H1 (cell line): ENCODE data around the gene ASB3. TPM values are rescaled to one million over a fixed set of nuclear protein-coding genes. Genes with fewer than 3 reads are reported as not detected.

Experiments
- CTCF ChIA-PET: fragments of 300-600 bp; sonication (Branson Sonifier 250); formaldehyde crosslinking; loops from one replicate; lab custom pipeline; 2021; ENCODE audit not compliant: partially characterized antibody; lab: Charles Lee
- POLR2A ChIA-PET: fragments of 300-600 bp; sonication (Branson Sonifier 250); formaldehyde crosslinking; loops from one replicate; lab custom pipeline; 2021; ENCODE audit warnings: inconsistent platforms; ENCODE audit not compliant: partially characterized antibody; lab: Charles Lee
- DNase-seq, 2 experiments: peaks; one replicate each; pipeline versions ENCODE4 v3.0.0 to v3.0.0-alpha.2; 2010 to 2022; ENCODE audit warnings: low spot score in 2 of 2, low read depth in 1 of 2, mixed read lengths in 1 of 2
- FAIRE-seq: peaks from 2 replicates; lab custom pipeline; 2011; peaks lifted over from hg19 to GRCh38; lab: Jason Lieb, UNC
- H2AFZ ChIP-seq: 2 replicates; pipeline ENCODE4 v1.8.1; 2012; ENCODE audit warnings: low read length, inconsistent platforms
- H2AK5ac ChIP-seq: 2 replicates; pipeline ENCODE4 v1.6.1; 2013; ENCODE audit warnings: low read depth, low read length
- H2BK120ac ChIP-seq: replicated peaks from 2 replicates; pipeline ENCODE3; 2013; ENCODE audit warnings: low read depth, low read length, inconsistent platforms
- H2BK12ac ChIP-seq: 2 replicates; pipeline ENCODE4 v1.6.1; 2013; ENCODE audit warnings: low read depth, low read length
- H2BK15ac ChIP-seq: 2 replicates; pipeline ENCODE4 v1.6.1; 2013; ENCODE audit warnings: low read length
- H2BK20ac ChIP-seq: 2 replicates; pipeline ENCODE4 v1.6.1; 2013; ENCODE audit warnings: low read length
- H2BK5ac ChIP-seq: 2 replicates; pipeline ENCODE4 v1.6.1; 2013; ENCODE audit warnings: low read depth, low read length
- H3K14ac ChIP-seq: 2 replicates; pipeline ENCODE4 v1.6.1; 2013; ENCODE audit warnings: inconsistent platforms; ENCODE audit not compliant: insufficient read length
- H3K18ac ChIP-seq: 2 replicates; pipeline ENCODE4 v1.6.1; 2013; ENCODE audit warnings: low read length; ENCODE audit errors: extremely low read depth
- H3K23ac ChIP-seq: 2 replicates; pipeline ENCODE4 v1.6.1; 2013; ENCODE audit warnings: inconsistent platforms; ENCODE audit not compliant: insufficient read length
- H3K23me2 ChIP-seq: 2 replicates; pipeline ENCODE4 v1.6.1; 2013; ENCODE audit warnings: low read depth, low read length
- H3K27ac ChIP-seq: 2 replicates; pipeline ENCODE4 v1.6.1; 2011; ENCODE audit warnings: low read depth, low read length, inconsistent platforms
- H3K27me3 ChIP-seq, 4 experiments: replicated peaks in 1 of 4; 1 replicate in 1 of 4; 2 replicates in 3 of 4; pipeline versions ENCODE4 v1.6.1 to v1.8.1; 2011 to 2013; ENCODE audit warnings: low read length in 3 of 4, mild to moderate bottlenecking in 3 of 4, inconsistent platforms in 2 of 4, mixed read lengths in 2 of 4, moderate library complexity in 1 of 4; ENCODE audit not compliant: control insufficient read depth in 3 of 4, insufficient read depth in 3 of 4; ENCODE audit errors: extremely low read depth in 1 of 4
- H3K36me3 ChIP-seq, 4 experiments: 2 replicates each; pipeline versions ENCODE4 v1.6.1 to v1.8.1; 2011 to 2013; ENCODE audit warnings: mild to moderate bottlenecking in 4 of 4, low read length in 3 of 4, moderate library complexity in 2 of 4, control low read depth in 1 of 4, inconsistent platforms in 1 of 4; ENCODE audit not compliant: insufficient read depth in 4 of 4, control insufficient read depth in 2 of 4
- H3K4ac ChIP-seq: replicated peaks from 2 replicates; pipeline ENCODE3; 2013; ENCODE audit warnings: low read length, low read depth, mixed read lengths, inconsistent platforms; ENCODE audit not compliant: insufficient read length
- H3K4me1 ChIP-seq, 4 experiments: replicated peaks in 1 of 4; 1 replicate in 1 of 4; 2 replicates in 3 of 4; pipeline versions ENCODE4 v1.6.1 to v1.8.1; 2011 to 2013; ENCODE audit warnings: low read length in 3 of 4, inconsistent platforms in 2 of 4, mixed read lengths in 1 of 4; ENCODE audit not compliant: insufficient read depth in 4 of 4, control insufficient read depth in 3 of 4
- H3K4me2 ChIP-seq, 2 experiments: 2 replicates each; pipeline versions ENCODE4 v1.6.1 to v1.8.1; 2011 to 2013; ENCODE audit warnings: low read depth in 2 of 2, low read length in 2 of 2, control low read depth in 1 of 2, inconsistent platforms in 1 of 2, mild to moderate bottlenecking in 1 of 2; ENCODE audit not compliant: insufficient read depth in 1 of 2
- H3K4me3 ChIP-seq, 4 experiments: fragments of 200-600, 300-600 bp in 1 of 4; sonication (generic), shearing (Covaris generic), sonication (Bioruptor Twin) in 1 of 4; 2 replicates each; pipeline versions ENCODE4 v1.5.1 to v1.8.1; 2011 to 2016; ENCODE audit warnings: low read length in 4 of 4, low read depth in 3 of 4, control low read depth in 2 of 4, inconsistent platforms in 2 of 4, mild to moderate bottlenecking in 2 of 4, mixed read lengths in 1 of 4, moderate library complexity in 1 of 4; ENCODE audit not compliant: insufficient read depth in 2 of 4; ENCODE audit errors: extremely low read depth in 1 of 4
- H3K56ac ChIP-seq: replicated peaks from 2 replicates; pipeline ENCODE3; 2013; ENCODE audit warnings: low read depth, mild to moderate bottlenecking, mixed read lengths, low read length, inconsistent platforms; ENCODE audit not compliant: insufficient read length
- H3K79me1 ChIP-seq: 2 replicates; pipeline ENCODE4 v1.6.1; 2013; ENCODE audit warnings: low read depth, low read length, control low read depth
- H3K79me2 ChIP-seq, 2 experiments: 2 replicates each; pipeline versions ENCODE4 v1.6.1 to v1.8.1; 2012 to 2013; ENCODE audit warnings: low read length in 2 of 2, mild to moderate bottlenecking in 2 of 2, inconsistent platforms in 1 of 2; ENCODE audit not compliant: insufficient read depth in 2 of 2, control insufficient read depth in 1 of 2
- H3K9ac ChIP-seq, 4 experiments: replicated peaks in 1 of 4; 1 replicate in 1 of 4; 2 replicates in 3 of 4; pipeline versions ENCODE4 v1.6.1 to v1.8.1; 2011 to 2013; ENCODE audit warnings: low read depth in 3 of 4, low read length in 3 of 4, control low read depth in 2 of 4, mild to moderate bottlenecking in 2 of 4, moderate library complexity in 2 of 4, inconsistent platforms in 1 of 4; ENCODE audit errors: extremely low read depth in 1 of 4
- H3K9me3 ChIP-seq, 2 experiments: 2 replicates each; pipeline versions ENCODE4 v1.6.1 to v1.8.1; 2012 to 2013; ENCODE audit warnings: mild to moderate bottlenecking in 2 of 2, moderate library complexity in 2 of 2, control low read depth in 1 of 2, inconsistent platforms in 1 of 2, low read depth in 1 of 2, low read length in 1 of 2, mixed read lengths in 1 of 2; ENCODE audit not compliant: insufficient read depth in 2 of 2
- H4K20me1 ChIP-seq, 2 experiments: replicated peaks in 1 of 2; 2 replicates each; pipeline versions ENCODE3 to v1.8.1; 2011 to 2013; ENCODE audit warnings: inconsistent platforms in 2 of 2, low read length in 2 of 2, mild to moderate bottlenecking in 1 of 2; ENCODE audit not compliant: insufficient read depth in 2 of 2, control insufficient read depth in 1 of 2
- H4K5ac ChIP-seq: 2 replicates; pipeline ENCODE4 v1.6.1; 2013; ENCODE audit warnings: low read length, low read depth, mixed read lengths, inconsistent platforms; ENCODE audit not compliant: insufficient read length
- H4K8ac ChIP-seq: 2 replicates; pipeline ENCODE4 v1.8.0; 2013; ENCODE audit warnings: mild to moderate bottlenecking, moderate library complexity, low read length, inconsistent platforms; ENCODE audit not compliant: insufficient read depth; ENCODE audit errors: extremely low read depth
- H4K91ac ChIP-seq: replicated peaks from 2 replicates; pipeline ENCODE3; 2013; ENCODE audit warnings: low read length, mixed read lengths, inconsistent platforms; ENCODE audit not compliant: insufficient read length
- ASH2L ChIP-seq: fragments of 200-600, 300-600 bp; sonication (generic); IDR thresholded peaks from one replicate; pipeline ENCODE4 v1.7.1; 2017; ENCODE audit warnings: low read length
- CBX8 ChIP-seq: fragments of 300-800, 300-1000 bp; sonication (generic); IDR thresholded peaks from 2 replicates; pipeline ENCODE4 v1.7.1; 2016; ENCODE audit warnings: low read depth, low read length, borderline replicate concordance
- CHD2 ChIP-seq: IDR thresholded peaks from 2 replicates; pipeline ENCODE4 v1.6.1; 2012; ENCODE audit warnings: low read length, improper control_type of control experiment
- FOSL1 ChIP-seq: IDR thresholded peaks from 2 replicates; pipeline ENCODE4 v1.6.1; 2011; ENCODE audit warnings: mild to moderate bottlenecking, low read depth, low read length, moderate library complexity; ENCODE audit not compliant: insufficient read depth
- KDM1A ChIP-seq: fragments of 200-600, 300-600 bp; sonication (generic); IDR thresholded peaks from 2 replicates; pipeline ENCODE4 v1.7.1; 2016; ENCODE audit warnings: mild to moderate bottlenecking, low read length, borderline replicate concordance
- POLR2A ChIP-seq, 2 experiments: IDR thresholded peaks; 1 replicate in 1 of 2; 2 replicates in 1 of 2; pipeline ENCODE4 v1.6.1; 2011; ENCODE audit warnings: low read depth in 2 of 2, low read length in 2 of 2, mild to moderate bottlenecking in 2 of 2; ENCODE audit errors: control extremely low read depth in 1 of 2
- RXRA ChIP-seq: IDR thresholded peaks from 2 replicates; pipeline ENCODE4 v1.6.1; 2011; ENCODE audit warnings: low read depth, mild to moderate bottlenecking, low read length, moderate library complexity; ENCODE audit not compliant: insufficient read depth
- SIRT6 ChIP-seq: IDR thresholded peaks from one replicate; pipeline ENCODE4 v1.7.1; 2012; ENCODE audit warnings: low read length, inconsistent platforms
- SP1 ChIP-seq: IDR thresholded peaks from 2 replicates; pipeline ENCODE4 v1.6.1; 2011; ENCODE audit warnings: low read depth, low read length
- TAF1 ChIP-seq: IDR thresholded peaks from 2 replicates; pipeline ENCODE4 v1.6.1; 2011; ENCODE audit warnings: mild to moderate bottlenecking, low read depth, low read length
- TCF12 ChIP-seq: IDR thresholded peaks from 2 replicates; pipeline ENCODE4 v1.6.1; 2011; ENCODE audit warnings: low read depth, mild to moderate bottlenecking, low read length
- YY1 ChIP-seq: IDR thresholded peaks from 2 replicates; pipeline ENCODE4 v1.6.1; 2011; ENCODE audit warnings: low read depth, mild to moderate bottlenecking, low read length
- ZNF274 ChIP-seq: IDR thresholded peaks from 2 replicates; pipeline ENCODE4 v1.7.0; 2012; ENCODE audit warnings: low read length, borderline replicate concordance; ENCODE audit errors: extremely low read depth
- WGBS, 2 experiments: shearing (Covaris generic) in 1 of 2; methylation state at CpG; one replicate each; pipeline versions ENCODE4 v1.1.6 to v1.1.7; 2013 to 2015; ENCODE audit warnings: low lambda C conversion rate in 2 of 2, mixed read lengths in 2 of 2, inconsistent platforms in 1 of 2, low coverage in 1 of 2, missing lambda C conversion rate in 1 of 2; ENCODE audit not compliant: insufficient replicate concordance in 2 of 2, insufficient coverage in 1 of 2, insufficient read length in 1 of 2; ENCODE audit errors: extremely low coverage in 1 of 2, missing lambda C conversion rate in 1 of 2; 5-methylcytosine and 5-hydroxymethylcytosine counted together
- polyA plus RNA-seq, 7 experiments: library from polyadenylated mRNA; depleted of rRNA in 3 of 7; stranded (reverse) in 5 of 7; unstranded in 2 of 7; fragments of >200 nt in 5 of 7; fragments of 200-250 nt in 2 of 7; gene quantifications; 1 replicate in 5 of 7; 2 replicates in 1 of 7; 4 replicates in 1 of 7; pipeline versions ENCODE4 v1.2.1 to v1.2.3, GENCODE V29; 2011 to 2013; ENCODE audit warnings: missing spikeins in 2 of 7, mixed read lengths in 2 of 7
- total RNA-seq: library from RNA; stranded (reverse); fragmentation: NEBNext Ultra II Directional; extraction: Animal tissue kit (Norgen Biotek cat#: 25700); gene quantifications from 2 replicates; pipeline ENCODE4 v1.2.1, GENCODE V29; 2021
- TF ChIP-seq, protein P1 (sequence below): IDR thresholded peaks from 2 replicates; pipeline ENCODE4 v1.6.1; 2011; ENCODE audit warnings: low read length, improper control_type of control experiment

The ASB3 gene
- total and polyA plus RNA-seq, 2 of the 8 experiments (the other 6 are each of a cell fraction or from before 2014, with no cell fraction given): 22.6 to 25.4 TPM

DNA sequence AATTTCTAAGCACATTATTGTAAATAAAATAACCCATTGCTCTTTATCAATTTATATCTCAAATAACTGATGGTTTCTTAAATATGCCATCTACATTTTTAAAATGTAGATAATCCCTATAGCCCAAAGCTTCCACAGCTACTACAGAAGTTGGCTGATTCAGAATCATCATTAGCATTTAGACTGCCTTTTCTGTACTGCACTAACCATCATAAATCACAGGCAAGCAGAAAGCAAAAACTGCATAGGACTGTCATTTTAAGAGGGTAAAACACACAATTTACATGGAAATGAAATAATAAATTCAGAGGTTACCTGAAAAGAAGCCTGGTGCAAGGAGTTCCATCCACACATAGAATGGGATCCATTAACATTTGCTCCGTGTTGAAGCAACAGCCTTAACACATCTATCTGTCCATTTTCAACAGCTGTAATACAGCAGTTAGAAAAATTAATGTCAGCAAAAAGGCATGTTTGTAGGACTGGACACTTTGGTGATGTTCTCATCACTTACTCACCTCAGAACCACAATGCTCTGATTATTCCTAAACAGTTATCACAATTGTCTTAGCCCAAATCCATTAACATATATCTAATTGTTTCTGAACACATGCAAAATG lies 57.5 kb downstream of the ASB3 start:
- Histone ChIP-seq H3K23me2 (no peaks in the 10 kb centered on the region), H4K8ac (no peak overlapping the region), H3K27ac (no peak overlapping the region), H3K4me3 (no peak overlapping the region), H4K91ac (no peak overlapping the region), H2AFZ (no peak overlapping the region), H3K79me1 (no peaks in the 10 kb centered on the region), H3K4ac (no peak overlapping the region), H2BK12ac (no peak overlapping the region), H3K79me2 (no peaks in the 10 kb centered on the region; a peak in 1 of 4 replicates), H3K23ac (no peak overlapping the region), H3K27me3 (no peaks in the 10 kb centered on the region), H4K5ac (no peak overlapping the region), H2AK5ac (no peak overlapping the region), H2BK5ac (no peak overlapping the region), H3K56ac (no peak overlapping the region), H4K20me1 (no peaks in the 10 kb centered on the region), H3K9ac (no peak overlapping the region), H3K9me3 (no peaks in the 10 kb centered on the region), H3K4me1 (no peaks in the 10 kb centered on the region), H3K36me3 (no peaks in the 10 kb centered on the region; a peak in 2 of 8 replicates), H3K4me2 (no peak overlapping the region), H2BK20ac (no peak overlapping the region), H2BK15ac (no peak overlapping the region), H3K18ac (no peak overlapping the region), H2BK120ac (no peak overlapping the region), H3K14ac (no peak overlapping the region)
- FAIRE-seq (no peak), DNase-seq (no peak)
- ChIA-PET POLR2A (no interaction called here), CTCF (interaction anchor here (0.9 to 2.4 kb wide), 2 partner anchors 11 to 12 kb away, joined by 3 to 6 read pairs; no protein-coding TSS in a partner anchor)
- WGBS, 2 experiments: 100% methylated on average over 1 of the region's 1 CpG; no CpG with 5 or more reads in 1 of the 2 experiments
- TF ChIP-seq TCF12 (no peak), ZNF274 (no peak), ASH2L (no peak), CHD2 (no peak), SIRT6 (no peak), SP1 (no peak), CBX8 (no peak), FOSL1 (no peak), KDM1A (no peak), YY1 (no peak), TAF1 (no peak), POLR2A (IDR thresholded peaks at IDR 0.05; ENCODE audit: control extremely low read depth in 1 of 2, low read depth in 2 of 2, low read length in 2 of 2) (no peak), RXRA (no peak)
- TF ChIP-seq, protein P1, sequence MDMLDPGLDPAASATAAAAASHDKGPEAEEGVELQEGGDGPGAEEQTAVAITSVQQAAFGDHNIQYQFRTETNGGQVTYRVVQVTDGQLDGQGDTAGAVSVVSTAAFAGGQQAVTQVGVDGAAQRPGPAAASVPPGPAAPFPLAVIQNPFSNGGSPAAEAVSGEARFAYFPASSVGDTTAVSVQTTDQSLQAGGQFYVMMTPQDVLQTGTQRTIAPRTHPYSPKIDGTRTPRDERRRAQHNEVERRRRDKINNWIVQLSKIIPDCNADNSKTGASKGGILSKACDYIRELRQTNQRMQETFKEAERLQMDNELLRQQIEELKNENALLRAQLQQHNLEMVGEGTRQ: no peak
